ACC112 (cell line): ENCODE results near the gene DGKQ.
"Not testable (repeated sequence)": the region's sequence is repeated elsewhere in the genome, so short reads cannot be mapped to it uniquely, and the experiment has no call there.

Source experiments
- H2AFZ ChIP-seq: fragments of 200-600 bp; sonication (generic); one replicate; pipeline ENCODE4 v1.6.0; 2017; ENCODE audit warnings: antibody characterized with exemption, low read length; ENCODE audit not compliant: unreplicated experiment
- H3K27ac ChIP-seq: fragments of 200-600 bp; sonication (generic); 2 replicates; pipeline ENCODE4 v1.5.1; 2014; ENCODE audit warnings: low read depth, mild to moderate bottlenecking, antibody characterized with exemption, low read length, moderate library complexity
- H3K27me3 ChIP-seq: fragments of 200-600 bp; sonication (generic); 2 replicates; pipeline ENCODE4 v1.6.1; 2014; ENCODE audit warnings: mild to moderate bottlenecking, antibody characterized with exemption, low read length, moderate library complexity, mixed read lengths; ENCODE audit not compliant: insufficient read depth
- H3K36me3 ChIP-seq: fragments of 200-600 bp; sonication (generic); 2 replicates; pipeline ENCODE4 v1.6.1; 2016; ENCODE audit warnings: mild to moderate bottlenecking, antibody characterized with exemption, low read length, moderate library complexity, mixed read lengths; ENCODE audit not compliant: insufficient read depth
- H3K4me1 ChIP-seq: fragments of 200-600 bp; sonication (generic); one replicate; pipeline ENCODE4 v1.6.1; 2016; ENCODE audit warnings: low read length, mixed read lengths; ENCODE audit not compliant: insufficient read depth, unreplicated experiment, control insufficient read depth
- H3K4me3 ChIP-seq: fragments of 200-600 bp; sonication (generic); 2 replicates; pipeline ENCODE4 v1.5.1; 2014; ENCODE audit warnings: mild to moderate bottlenecking, low read depth, low read length
- H3K79me2 ChIP-seq: fragments of 200-600 bp; sonication (generic); one replicate; pipeline ENCODE4 v1.6.0; 2016; ENCODE audit warnings: low read length; ENCODE audit not compliant: control insufficient read depth, unreplicated experiment, insufficient read depth

Gene DGKQ

GRCh38 chr4:925171-925570 lies 48.2 kb downstream of the DGKQ start:
- peaks cover 69% of the 10 kb centered on the region for H3K79me2 ChIP-seq
- no peak overlapping the region for H3K4me3 ChIP-seq

GRCh38 chr4:924107-925096 lies 49.0 kb downstream of the DGKQ start:
- Histone ChIP-seq H3K79me2 (peaks cover 68% of the 10 kb centered on the region), H3K4me1 (peaks cover 14% of the 10 kb centered on the region), H3K27me3 (no peaks in the 10 kb centered on the region), H3K4me3 (no peak overlapping the region), H2AFZ (no peak overlapping the region), H3K36me3 (no peaks in the 10 kb centered on the region), H3K27ac (peak overlapping the region; percentile 53; the same call in 1 of the 2 replicates)

More at GRCh38 chr4:925171-925570, 48.2 kb downstream of the DGKQ start:
- no peaks in the 10 kb centered on the region for H3K27me3 ChIP-seq
- H3K4me1 ChIP-seq, result peaks cover 16% of the 10 kb centered on the region
- H3K36me3 ChIP-seq, result no peaks in the 10 kb centered on the region
- peak overlapping the region; percentile 2; the same call in 1 of the 2 replicates for H3K27ac ChIP-seq
- no peak overlapping the region for H2AFZ ChIP-seq

- no peak overlapping the region for H3K27ac ChIP-seq
- H3K4me1 ChIP-seq, result peaks cover 14% of the 10 kb centered on the region
- no peak overlapping the region for H3K4me3 ChIP-seq
- no peak overlapping the region for H2AFZ ChIP-seq
- no peaks in the 10 kb centered on the region for H3K27me3 ChIP-seq
- H3K36me3 ChIP-seq, result no peaks in the 10 kb centered on the region
- peaks cover 72% of the 10 kb centered on the region for H3K79me2 ChIP-seq
Measured at GRCh38 chr4:921830-922331, 51.5 kb downstream of the DGKQ start.

GRCh38 chr4:919004-919680 lies 54.2 kb downstream of the DGKQ start:
- H3K36me3 ChIP-seq, H3K4me3 ChIP-seq, H3K27ac ChIP-seq, H3K4me1 ChIP-seq, H2AFZ ChIP-seq, H3K27me3 ChIP-seq: not testable (repeated sequence)
- H3K79me2 ChIP-seq, result peaks cover 75% of the 10 kb centered on the region

GRCh38 chr4:918591-918990 lies 54.8 kb downstream of the DGKQ start:
- not testable (repeated sequence) for H3K36me3 ChIP-seq, H3K4me3 ChIP-seq, H3K27me3 ChIP-seq, H3K27ac ChIP-seq, H2AFZ ChIP-seq, H3K4me1 ChIP-seq
- peaks cover 75% of the 10 kb centered on the region for H3K79me2 ChIP-seq

GRCh38 chr4:917992-918391 lies 55.4 kb downstream of the DGKQ start:
- no peak overlapping the region for H2AFZ ChIP-seq
- H3K36me3 ChIP-seq, result no peaks in the 10 kb centered on the region
- H3K27me3 ChIP-seq, result no peaks in the 10 kb centered on the region
- H3K4me1 ChIP-seq, result peaks cover 3% of the 10 kb centered on the region
- peaks cover 76% of the 10 kb centered on the region for H3K79me2 ChIP-seq
- no peak overlapping the region for H3K27ac ChIP-seq
- H3K4me3 ChIP-seq, result no peak overlapping the region

- Histone ChIP-seq H3K4me1 (peaks cover 3% of the 10 kb centered on the region), H3K27me3 (no peaks in the 10 kb centered on the region), H3K4me3 (no peak overlapping the region), H3K79me2 (peaks cover 76% of the 10 kb centered on the region), H3K27ac (no peak overlapping the region), H2AFZ (no peak overlapping the region), H3K36me3 (0 out of 2 replicates have a peak, but pooled peaks cover 1% of the 10 kb centered on the region)
Measured at GRCh38 chr4:917466-917865, 55.9 kb downstream of the DGKQ start.

- Histone ChIP-seq H3K27me3 (no peaks in the 10 kb centered on the region), H3K36me3 (0 out of 2 replicates have a peak, but pooled peaks cover 3% of the 10 kb centered on the region), H3K4me1 (peaks cover 3% of the 10 kb centered on the region), H3K79me2 (peaks cover 77% of the 10 kb centered on the region), H2AFZ (no peak overlapping the region), H3K4me3 (peak overlapping the region; percentile 35), H3K27ac (no peak overlapping the region)
Measured at GRCh38 chr4:915595-915994, 57.8 kb downstream of the DGKQ start.

GRCh38 chr4:915041-915474 lies 58.3 kb downstream of the DGKQ start:
- Histone ChIP-seq H3K27me3 (no peaks in the 10 kb centered on the region), H3K36me3 (0 out of 2 replicates have a peak, but pooled peaks cover 3% of the 10 kb centered on the region), H3K4me1 (peaks cover 3% of the 10 kb centered on the region), H3K27ac (no peak overlapping the region), H3K4me3 (peak overlapping the region; percentile 35), H3K79me2 (peaks cover 77% of the 10 kb centered on the region), H2AFZ (no peak overlapping the region)

- Histone ChIP-seq H3K27ac (no peak overlapping the region), H3K4me3 (peak overlapping the region; percentile 35; the same call in 1 of the 2 replicates), H3K27me3 (no peaks in the 10 kb centered on the region), H3K79me2 (peaks cover 77% of the 10 kb centered on the region), H2AFZ (no peak overlapping the region), H3K36me3 (peaks cover 3% of the 10 kb centered on the region; the same call in 1 of the 2 replicates), H3K4me1 (peaks cover 3% of the 10 kb centered on the region)
Measured at GRCh38 chr4:914531-914930, 58.8 kb downstream of the DGKQ start.
